Activated effector memory CD4-positive, alpha-beta T cell treated with Interleukin-2 at 50 U/mL for 16 hours (primary cell): ENCODE results near the gene DOCK4.

Experiments
- DNase-seq: peaks from one replicate; pipeline ENCODE4 v3.0.0-alpha.2; 2020

DOCK4 gene

GRCh38 chr7:111841596-111842205 is 364.5 kb downstream of the DOCK4 start:
- no peak for DNase-seq

GRCh38 chr7:111840528-111840927 is 365.7 kb downstream of the DOCK4 start:
- DNase-seq, result no peak

GRCh38 chr7:111839261-111839660 is 366.9 kb downstream of the DOCK4 start:
- DNase-seq, result no peak

- DNase-seq, result no peak
Observed at GRCh38 chr7:111836592-111836991, 369.6 kb downstream of the DOCK4 start.

GRCh38 chr7:111835066-111835465 is 371.1 kb downstream of the DOCK4 start:
- DNase-seq, result no peak

- DNase-seq, result no peak
Observed at GRCh38 chr7:111834367-111834766, 371.8 kb downstream of the DOCK4 start.

GRCh38 chr7:111833466-111833865 is 372.7 kb downstream of the DOCK4 start:
- no peak for DNase-seq

- no peak for DNase-seq
Observed at GRCh38 chr7:111832174-111832573, 374.0 kb downstream of the DOCK4 start.

- no peak for DNase-seq
Observed at GRCh38 chr7:111829221-111829620, 377.0 kb downstream of the DOCK4 start.

GRCh38 chr7:111827863-111828504 is 378.2 kb downstream of the DOCK4 start:
- no peak for DNase-seq

GRCh38 chr7:111825046-111825445 is 381.2 kb downstream of the DOCK4 start:
- no peak for DNase-seq

GRCh38 chr7:111823826-111824225 is 382.4 kb downstream of the DOCK4 start:
- DNase-seq, result no peak

- no peak for DNase-seq
Observed at GRCh38 chr7:111821046-111821445, 385.2 kb downstream of the DOCK4 start.

GRCh38 chr7:111820621-111821020 is 385.6 kb downstream of the DOCK4 start:
- DNase-seq, result no peak

GRCh38 chr7:111820121-111820520 is 386.1 kb downstream of the DOCK4 start:
- no peak for DNase-seq

GRCh38 chr7:111815354-111815753 is 390.8 kb downstream of the DOCK4 start:
- DNase-seq, result no peak

GRCh38 chr7:111813306-111813705 is 392.9 kb downstream of the DOCK4 start:
- DNase-seq, result no peak

- no peak for DNase-seq
Observed at GRCh38 chr7:111806232-111806631, 400.0 kb downstream of the DOCK4 start.

- no peak for DNase-seq
Observed at GRCh38 chr7:111803015-111803758, 403.0 kb downstream of the DOCK4 start.

- no peak for DNase-seq
Observed at GRCh38 chr7:111802194-111802772, 403.9 kb downstream of the DOCK4 start.

- no peak for DNase-seq
Observed at GRCh38 chr7:111801277-111801676, 404.9 kb downstream of the DOCK4 start.

- no peak for DNase-seq
Observed at GRCh38 chr7:111796671-111797070, 409.5 kb downstream of the DOCK4 start.

GRCh38 chr7:111789870-111790269 is 416.3 kb downstream of the DOCK4 start:
- no peak for DNase-seq

- DNase-seq, result no peak
Observed at GRCh38 chr7:111789048-111789320, 417.2 kb downstream of the DOCK4 start.
